IMR-90 (cell line): ENCODE results near the gene ADD3.

Experiments used
- BHLHE40 ChIP-seq: fragments of 150-350 bp; IDR thresholded peaks from 2 replicates; pipeline ENCODE4 v1.6.1; 2016; ENCODE audit warnings: mild to moderate bottlenecking, low read depth, low read length
- CEBPB ChIP-seq: IDR thresholded peaks from 2 replicates; pipeline ENCODE4 v1.6.1; 2012; ENCODE audit warnings: low read depth, low read length, improper control_type of control experiment
- FOS ChIP-seq: fragments of 150-350 bp; IDR thresholded peaks from 2 replicates; pipeline ENCODE4 v1.6.1; 2016; ENCODE audit warnings: low read depth, low read length
- MAFK ChIP-seq: IDR thresholded peaks from 2 replicates; pipeline ENCODE4 v1.6.1; 2012; ENCODE audit warnings: low read depth, low read length, improper control_type of control experiment
- MAZ ChIP-seq: IDR thresholded peaks from 2 replicates; pipeline ENCODE4 v1.6.1; 2012; ENCODE audit warnings: low read depth, mild to moderate bottlenecking, low read length, improper control_type of control experiment, moderate library complexity, borderline replicate concordance
- MXI1 ChIP-seq: IDR thresholded peaks from 2 replicates; pipeline ENCODE4 v1.6.1; 2012; ENCODE audit warnings: low read depth, mild to moderate bottlenecking, low read length, moderate library complexity, borderline replicate concordance
- NFE2L2 ChIP-seq: fragments of 150-350 bp; IDR thresholded peaks from 2 replicates; pipeline ENCODE4 v1.6.1; 2016; ENCODE audit warnings: low read depth, mild to moderate bottlenecking, low read length
- POLR2A ChIP-seq: IDR thresholded peaks from 2 replicates; pipeline ENCODE4 v1.6.1; 2012; ENCODE audit warnings: mild to moderate bottlenecking, low read depth, low read length
- RAD21 ChIP-seq: IDR thresholded peaks from 2 replicates; pipeline ENCODE4 v1.6.1; 2012; ENCODE audit warnings: low read length, improper control_type of control experiment
- RFX5 ChIP-seq: IDR thresholded peaks from 2 replicates; pipeline ENCODE4 v1.8.0; 2012; ENCODE audit warnings: low read depth, mild to moderate bottlenecking, low read length, moderate library complexity
- SMC3 ChIP-seq: fragments of 150-350 bp; IDR thresholded peaks from 2 replicates; pipeline ENCODE4 v1.6.1; 2016; ENCODE audit warnings: low read depth, mild to moderate bottlenecking, antibody characterized with exemption, low read length, moderate library complexity
- TF ChIP-seq, protein P1 (sequence below): conservative IDR thresholded peaks from 2 replicates; pipeline ENCODE4 v1.5.1; 2012; ENCODE audit warnings: mild to moderate bottlenecking, low read depth, low read length, improper control_type of control experiment
- TF ChIP-seq, protein P2 (sequence below): fragments of 150-350 bp; IDR thresholded peaks from 2 replicates; pipeline ENCODE4 v1.6.1; 2017; ENCODE audit warnings: mild to moderate bottlenecking, antibody characterized with exemption, low read length, low read depth
- TF ChIP-seq, protein P3 (sequence below): fragments of 150-350 bp; IDR thresholded peaks from 2 replicates; pipeline ENCODE4 v1.6.1; 2016; ENCODE audit warnings: low read depth, mild to moderate bottlenecking, low read length, moderate library complexity, borderline replicate concordance

DNA sequence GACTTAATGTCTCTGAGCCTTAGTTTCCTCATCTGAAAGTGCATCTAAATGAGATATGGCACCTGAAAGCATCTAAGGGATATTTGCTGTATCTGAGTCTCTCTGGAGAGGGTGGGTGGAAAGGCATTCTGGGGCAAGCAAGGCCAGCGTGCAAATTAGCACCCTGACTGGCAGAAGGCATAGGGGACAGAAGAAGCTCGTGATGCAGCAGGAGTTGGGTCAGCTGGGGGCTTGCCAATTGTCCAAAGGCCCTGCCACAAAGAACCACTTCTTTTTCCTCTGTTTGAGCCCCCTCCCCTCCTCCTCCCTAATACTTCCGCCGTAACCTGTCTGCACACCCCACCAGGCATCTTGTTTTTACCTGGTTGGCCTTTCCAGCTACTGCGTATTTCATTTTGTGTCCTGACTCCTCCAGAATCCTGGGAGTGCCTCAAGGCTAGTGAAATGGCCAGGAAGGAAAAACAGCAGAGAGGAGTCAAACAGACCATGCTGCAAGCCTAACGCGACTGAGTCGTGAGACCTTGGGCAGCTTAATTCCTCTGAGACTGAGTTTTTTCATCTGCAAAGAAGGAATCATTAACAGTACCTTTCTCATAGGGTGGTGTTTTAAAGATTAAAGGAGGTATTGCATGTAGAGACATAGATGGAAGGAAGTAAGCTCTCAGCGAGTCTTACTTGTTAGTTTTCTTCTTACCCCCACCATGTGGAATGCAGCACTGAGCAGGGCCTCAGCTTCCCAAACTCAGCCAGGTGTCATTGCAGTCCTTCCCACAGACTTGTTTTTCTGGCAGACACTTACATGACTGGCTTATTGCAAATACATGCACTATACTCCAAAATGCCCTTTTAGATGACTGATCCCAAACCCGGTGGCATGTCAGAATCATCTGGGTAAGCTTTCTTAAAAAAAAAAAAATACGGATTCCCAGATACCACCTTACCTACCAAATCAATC, 150.5 kb downstream of the ADD3 start:
- TF ChIP-seq, protein P1, sequence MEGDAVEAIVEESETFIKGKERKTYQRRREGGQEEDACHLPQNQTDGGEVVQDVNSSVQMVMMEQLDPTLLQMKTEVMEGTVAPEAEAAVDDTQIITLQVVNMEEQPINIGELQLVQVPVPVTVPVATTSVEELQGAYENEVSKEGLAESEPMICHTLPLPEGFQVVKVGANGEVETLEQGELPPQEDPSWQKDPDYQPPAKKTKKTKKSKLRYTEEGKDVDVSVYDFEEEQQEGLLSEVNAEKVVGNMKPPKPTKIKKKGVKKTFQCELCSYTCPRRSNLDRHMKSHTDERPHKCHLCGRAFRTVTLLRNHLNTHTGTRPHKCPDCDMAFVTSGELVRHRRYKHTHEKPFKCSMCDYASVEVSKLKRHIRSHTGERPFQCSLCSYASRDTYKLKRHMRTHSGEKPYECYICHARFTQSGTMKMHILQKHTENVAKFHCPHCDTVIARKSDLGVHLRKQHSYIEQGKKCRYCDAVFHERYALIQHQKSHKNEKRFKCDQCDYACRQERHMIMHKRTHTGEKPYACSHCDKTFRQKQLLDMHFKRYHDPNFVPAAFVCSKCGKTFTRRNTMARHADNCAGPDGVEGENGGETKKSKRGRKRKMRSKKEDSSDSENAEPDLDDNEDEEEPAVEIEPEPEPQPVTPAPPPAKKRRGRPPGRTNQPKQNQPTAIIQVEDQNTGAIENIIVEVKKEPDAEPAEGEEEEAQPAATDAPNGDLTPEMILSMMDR: no peak
- no peak for TF ChIP-seq RAD21
- no peak for TF ChIP-seq RFX5
- TF ChIP-seq NFE2L2: no peak
- TF ChIP-seq MXI1: no peak
- no peak for TF ChIP-seq POLR2A
- no peak for TF ChIP-seq FOS
- TF ChIP-seq SMC3: no peak
- TF ChIP-seq MAFK: no peak
- no peak for TF ChIP-seq BHLHE40
- no peak for TF ChIP-seq MAZ
- TF ChIP-seq, protein P2, sequence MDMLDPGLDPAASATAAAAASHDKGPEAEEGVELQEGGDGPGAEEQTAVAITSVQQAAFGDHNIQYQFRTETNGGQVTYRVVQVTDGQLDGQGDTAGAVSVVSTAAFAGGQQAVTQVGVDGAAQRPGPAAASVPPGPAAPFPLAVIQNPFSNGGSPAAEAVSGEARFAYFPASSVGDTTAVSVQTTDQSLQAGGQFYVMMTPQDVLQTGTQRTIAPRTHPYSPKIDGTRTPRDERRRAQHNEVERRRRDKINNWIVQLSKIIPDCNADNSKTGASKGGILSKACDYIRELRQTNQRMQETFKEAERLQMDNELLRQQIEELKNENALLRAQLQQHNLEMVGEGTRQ: no peak
- TF ChIP-seq CEBPB: no peak
- TF ChIP-seq, protein P3, sequence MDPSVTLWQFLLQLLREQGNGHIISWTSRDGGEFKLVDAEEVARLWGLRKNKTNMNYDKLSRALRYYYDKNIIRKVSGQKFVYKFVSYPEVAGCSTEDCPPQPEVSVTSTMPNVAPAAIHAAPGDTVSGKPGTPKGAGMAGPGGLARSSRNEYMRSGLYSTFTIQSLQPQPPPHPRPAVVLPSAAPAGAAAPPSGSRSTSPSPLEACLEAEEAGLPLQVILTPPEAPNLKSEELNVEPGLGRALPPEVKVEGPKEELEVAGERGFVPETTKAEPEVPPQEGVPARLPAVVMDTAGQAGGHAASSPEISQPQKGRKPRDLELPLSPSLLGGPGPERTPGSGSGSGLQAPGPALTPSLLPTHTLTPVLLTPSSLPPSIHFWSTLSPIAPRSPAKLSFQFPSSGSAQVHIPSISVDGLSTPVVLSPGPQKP: no peak
